GM19467 (cell line): ENCODE data around the gene NDUFV1.
"Not testable (repeated sequence)": the region's sequence is repeated elsewhere in the genome, so short reads cannot be mapped to it uniquely, and the experiment has no call there.

Source experiments
- ATAC-seq: cut with Tn5 transposase; IDR thresholded peaks from one replicate; pipeline ENCODE4 v1.9.1; 2021; ENCODE audit warnings: mild to moderate bottlenecking, moderate library complexity; ENCODE audit not compliant: unreplicated experiment

The NDUFV1 gene

GRCh38 chr11:67585911-67586310, 20.8 kb upstream of the NDUFV1 start:
- ATAC-seq = no peak

- ATAC-seq = no peak
Measured at GRCh38 chr11:67586568-67587250, 20.0 kb upstream of the NDUFV1 start.

GRCh38 chr11:67588136-67588503, 18.6 kb upstream of the NDUFV1 start:
- ATAC-seq = peak; percentile 22

GRCh38 chr11:67588899-67589415, 17.8 kb upstream of the NDUFV1 start:
- ATAC-seq = not testable (repeated sequence)

GRCh38 chr11:67592880-67593564, 13.7 kb upstream of the NDUFV1 start:
- no peak for ATAC-seq

- no peak for ATAC-seq
Measured at GRCh38 chr11:67593565-67593905, 13.2 kb upstream of the NDUFV1 start.

GRCh38 chr11:67594480-67594879, 12.3 kb upstream of the NDUFV1 start:
- no peak for ATAC-seq

GRCh38 chr11:67596753-67597300, 9.9 kb upstream of the NDUFV1 start:
- ATAC-seq = no peak

- not testable (repeated sequence) for ATAC-seq
Measured at GRCh38 chr11:67597458-67597857, 9.3 kb upstream of the NDUFV1 start.

GRCh38 chr11:67597963-67598362, 8.8 kb upstream of the NDUFV1 start:
- ATAC-seq = not testable (repeated sequence)

- no peak for ATAC-seq
Measured at GRCh38 chr11:67599149-67599548, 7.6 kb upstream of the NDUFV1 start.

- no peak for ATAC-seq
Measured at GRCh38 chr11:67600324-67601029, 6.3 kb upstream of the NDUFV1 start.

- no peak for ATAC-seq
Measured at GRCh38 chr11:67601098-67601497, 5.6 kb upstream of the NDUFV1 start.

GRCh38 chr11:67604119-67604518, 2.6 kb upstream of the NDUFV1 start:
- ATAC-seq = not testable (repeated sequence)

GRCh38 chr11:67604815-67605214, 1.9 kb upstream of the NDUFV1 start:
- ATAC-seq = no peak

- ATAC-seq = no peak
Measured at GRCh38 chr11:67605231-67606011, 1.3 kb upstream of the NDUFV1 start.

GRCh38 chr11:67606093-67606491, 644 bp upstream of the NDUFV1 start:
- no peak for ATAC-seq

- no peak for ATAC-seq
Measured at GRCh38 chr11:67607507-67607906, 771 bp downstream of the NDUFV1 start.

- no peak for ATAC-seq
Measured at GRCh38 chr11:67608486-67608885, 1.8 kb downstream of the NDUFV1 start.

- ATAC-seq = no peak
Measured at GRCh38 chr11:67609316-67609715, 2.6 kb downstream of the NDUFV1 start.
